ENCODE results near the gene GH1. TPM values are rescaled to one million over a fixed set of nuclear protein-coding genes. Genes with fewer than 3 reads are reported as not detected.

GH1 gene
- total RNA-seq, 1 donor from 2014 or later, result not detected

- DNase-seq (ENCODE audit: low spot score), result no peak
- Mint-ChIP-seq H3K9me3 (ENCODE audit: unreplicated experiment) (no peaks in the 10 kb centered on the region), H3K36me3 (ENCODE audit: low read depth, unreplicated experiment) (no peaks in the 10 kb centered on the region), H3K4me3 (ENCODE audit: unreplicated experiment) (no peak overlapping the region), H3K27ac (ENCODE audit: unreplicated experiment) (no peak overlapping the region), H3K27me3 (ENCODE audit: unreplicated experiment) (peaks cover 5% of the 10 kb centered on the region), H3K4me1 (ENCODE audit: unreplicated experiment) (no peaks in the 10 kb centered on the region)
- TF ChIP-seq CTCF (IDR thresholded peaks at IDR 0.05; ENCODE audit: unreplicated experiment), result no peak
These were observed 29.9 kb upstream of the GH1 start for GRCh38 chr17:63948521-63948920.

- H3K9me3 Mint-ChIP-seq (ENCODE audit: unreplicated experiment), result no peaks in the 10 kb centered on the region
- H3K4me1 Mint-ChIP-seq (ENCODE audit: unreplicated experiment), result no peaks in the 10 kb centered on the region
- TF ChIP-seq CTCF (IDR thresholded peaks at IDR 0.05; ENCODE audit: unreplicated experiment), result no peak
- H3K27ac Mint-ChIP-seq (ENCODE audit: unreplicated experiment), result no peak overlapping the region
- peaks cover 5% of the 10 kb centered on the region for H3K27me3 Mint-ChIP-seq (ENCODE audit: unreplicated experiment)
- no peaks in the 10 kb centered on the region for H3K36me3 Mint-ChIP-seq (ENCODE audit: low read depth, unreplicated experiment)
- H3K4me3 Mint-ChIP-seq (ENCODE audit: unreplicated experiment), result no peak overlapping the region
- DNase-seq (ENCODE audit: low spot score), result no peak
These were observed 29.2 kb upstream of the GH1 start for GRCh38 chr17:63947711-63948330.

GRCh38 chr17:63946440-63947363 lies 28.1 kb upstream of the GH1 start:
- Mint-ChIP-seq H3K36me3 (ENCODE audit: low read depth, unreplicated experiment) (no peaks in the 10 kb centered on the region), H3K27ac (ENCODE audit: unreplicated experiment) (no peak overlapping the region), H3K4me3 (ENCODE audit: unreplicated experiment) (no peak overlapping the region), H3K27me3 (ENCODE audit: unreplicated experiment) (peaks cover 8% of the 10 kb centered on the region), H3K9me3 (ENCODE audit: unreplicated experiment) (no peaks in the 10 kb centered on the region), H3K4me1 (ENCODE audit: unreplicated experiment) (no peaks in the 10 kb centered on the region)
- TF ChIP-seq CTCF (IDR thresholded peaks at IDR 0.05; ENCODE audit: unreplicated experiment), result peak; percentile 71
- peak; percentile 71 for DNase-seq (ENCODE audit: low spot score)

GRCh38 chr17:63945784-63946439 lies 27.3 kb upstream of the GH1 start:
- no peak for TF ChIP-seq CTCF (IDR thresholded peaks at IDR 0.05; ENCODE audit: unreplicated experiment)
- Mint-ChIP-seq H3K27ac (ENCODE audit: unreplicated experiment) (no peak overlapping the region), H3K4me3 (ENCODE audit: unreplicated experiment) (no peak overlapping the region), H3K36me3 (ENCODE audit: low read depth, unreplicated experiment) (no peaks in the 10 kb centered on the region), H3K27me3 (ENCODE audit: unreplicated experiment) (peaks cover 11% of the 10 kb centered on the region), H3K9me3 (ENCODE audit: unreplicated experiment) (no peaks in the 10 kb centered on the region), H3K4me1 (ENCODE audit: unreplicated experiment) (no peaks in the 10 kb centered on the region)
- no peak for DNase-seq (ENCODE audit: low spot score)

Measured in endothelial cell (in vitro differentiated cells).